ENCODE data around the gene CCL1.

CCL1 gene, protein sequence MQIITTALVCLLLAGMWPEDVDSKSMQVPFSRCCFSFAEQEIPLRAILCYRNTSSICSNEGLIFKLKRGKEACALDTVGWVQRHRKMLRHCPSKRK

DNA sequence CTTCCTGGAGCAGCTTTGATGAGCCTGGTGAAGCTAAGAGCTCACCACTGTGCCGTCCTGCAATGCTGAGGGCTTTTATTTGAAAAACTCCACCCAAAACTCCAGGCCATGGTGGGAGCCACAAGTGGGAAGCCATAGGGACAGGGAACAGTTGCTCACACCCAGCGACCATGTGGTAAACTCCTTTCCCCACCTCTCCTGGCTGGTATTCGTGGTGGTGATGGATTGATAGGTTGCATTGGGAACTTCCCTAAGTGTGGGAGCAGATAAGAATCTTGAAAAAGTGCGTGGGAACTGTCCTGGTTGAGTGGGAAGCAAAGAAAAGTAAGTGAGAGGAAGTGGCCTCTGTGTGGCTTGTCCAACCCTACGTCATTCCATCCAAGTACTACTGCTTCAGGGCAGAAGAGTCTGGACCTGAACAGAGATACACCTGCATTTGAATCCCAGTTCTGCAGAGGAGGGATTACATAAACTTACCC is at the start of gene CCL1:
Gene CCL1 (minus strand): TSS at position 51 of the 479 bp plus-strand sequence. CDS start 72 bp downstream, outside the sequence.
- no peak for DNase-seq

DNA sequence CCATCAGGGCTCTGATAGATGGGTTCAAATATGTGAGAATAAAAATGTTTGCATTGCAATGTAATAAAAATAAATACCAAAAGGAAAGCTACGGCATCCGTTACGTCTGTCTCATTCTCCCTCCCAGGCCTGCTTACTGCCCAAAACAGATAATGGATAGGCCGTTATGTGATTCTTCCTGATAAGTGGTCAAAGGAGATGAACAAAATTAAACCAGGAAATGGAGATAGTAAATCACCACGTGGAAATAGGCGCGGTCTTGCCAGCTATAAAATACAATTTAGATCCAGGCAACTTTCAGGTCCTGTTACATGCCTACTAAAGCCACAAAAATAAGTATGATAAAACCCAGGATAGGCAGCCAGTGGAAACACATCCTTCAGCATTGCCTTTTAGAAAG is 49.5 kb upstream of the CCL1 start:
- DNase-seq: no peak

DNA sequence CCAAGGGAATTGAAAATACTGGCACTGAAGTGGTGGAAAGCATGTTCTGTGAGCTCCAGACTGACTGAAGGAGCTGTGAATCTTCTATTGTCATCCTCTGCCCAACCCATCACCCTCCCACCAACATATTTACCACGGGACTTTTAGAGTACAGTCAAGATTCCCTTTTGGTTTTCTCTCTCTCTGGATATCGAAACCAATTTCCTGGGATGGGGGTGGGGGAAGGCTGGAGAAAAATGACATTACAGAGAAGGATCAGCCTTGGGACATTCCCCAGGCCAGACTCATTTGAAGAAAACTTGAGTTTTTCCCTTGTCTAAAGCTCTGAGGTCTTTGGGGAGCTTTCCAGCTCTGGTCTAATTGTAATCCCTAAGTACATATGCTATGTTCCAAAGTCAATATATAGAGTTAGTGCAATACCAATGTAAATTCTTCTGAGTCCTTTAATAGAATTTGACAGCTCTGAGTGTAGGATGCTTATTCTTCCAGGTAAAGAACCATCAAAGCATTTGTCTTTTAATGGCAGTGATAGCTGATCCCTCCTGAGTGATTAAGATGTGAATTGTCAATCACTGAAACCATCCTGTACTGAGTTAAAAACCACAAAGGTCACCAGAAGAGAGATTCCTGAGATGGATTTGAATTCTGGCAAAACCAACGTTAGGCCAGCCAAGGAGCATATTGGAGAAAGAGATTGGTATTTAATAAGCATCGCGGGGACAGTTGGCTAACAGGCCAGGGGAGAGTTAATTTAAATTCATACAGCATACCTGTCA is 48.8 kb upstream of the CCL1 start:
- DNase-seq: no peak

DNA sequence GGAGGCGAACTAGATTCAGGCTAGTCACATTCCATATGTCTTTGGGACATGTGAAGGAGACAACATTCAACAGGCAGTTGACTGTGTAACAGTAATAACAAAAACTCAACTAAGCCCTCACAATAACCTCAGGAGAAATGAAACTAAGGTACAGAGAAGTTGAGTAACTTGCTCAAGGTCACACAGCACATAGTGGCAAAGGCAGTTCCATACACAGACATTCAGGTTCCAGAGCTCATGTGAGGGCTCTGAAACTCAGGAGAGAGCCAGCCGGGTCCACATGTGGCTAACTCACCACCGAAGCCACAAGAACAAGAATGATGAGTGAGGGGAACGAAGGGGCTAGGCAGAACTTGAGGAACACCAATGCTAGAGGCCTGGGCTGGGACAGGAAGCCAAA is 46.3 kb upstream of the CCL1 start:
- DNase-seq: no peak

DNA sequence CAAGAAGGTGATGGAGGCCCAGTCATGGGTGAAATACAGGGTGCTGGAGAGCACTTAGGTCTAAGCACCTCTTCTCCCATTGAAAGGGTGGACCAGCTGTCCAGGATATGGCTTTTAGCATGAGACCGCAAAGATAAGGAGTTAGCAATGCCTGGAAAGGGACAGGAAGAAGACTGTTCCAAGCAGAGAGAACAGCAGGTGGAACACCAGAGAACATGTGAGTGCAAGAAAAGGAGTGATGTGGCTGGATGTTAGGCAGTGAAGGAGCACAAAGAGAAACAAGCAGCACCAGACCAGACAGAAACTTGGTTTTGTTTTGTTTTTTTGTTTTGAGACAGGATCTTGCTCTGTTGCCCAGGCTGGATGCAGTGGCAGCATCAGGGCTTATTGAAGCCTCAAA is 45.4 kb upstream of the CCL1 start:
- no peak for DNase-seq

- no peak for DNase-seq
These were observed 43.2 kb upstream of the CCL1 start for GRCh38 chr17:34406226-34406625.

DNA sequence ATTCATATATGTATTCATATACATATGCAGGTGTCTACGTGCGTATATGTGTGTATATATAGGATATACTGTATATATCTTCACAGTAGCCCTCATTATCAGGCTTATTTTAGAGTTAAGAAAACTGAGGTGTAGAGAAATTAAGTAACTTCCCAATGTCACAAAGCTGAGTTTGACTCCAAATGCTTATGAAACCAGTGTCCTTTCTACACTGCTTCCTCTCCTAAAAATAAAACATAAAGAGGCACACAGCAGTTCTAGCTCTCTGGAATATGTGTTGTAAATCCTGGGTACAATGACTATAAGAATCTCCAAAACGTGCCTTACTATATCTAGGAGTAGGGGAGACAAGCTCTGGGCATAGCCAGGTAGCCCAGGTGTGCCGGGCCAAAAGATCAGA is 40.0 kb upstream of the CCL1 start:
- no peak for DNase-seq

- DNase-seq: no peak
These were observed 38.1 kb upstream of the CCL1 start for GRCh38 chr17:34401165-34401564.

DNA sequence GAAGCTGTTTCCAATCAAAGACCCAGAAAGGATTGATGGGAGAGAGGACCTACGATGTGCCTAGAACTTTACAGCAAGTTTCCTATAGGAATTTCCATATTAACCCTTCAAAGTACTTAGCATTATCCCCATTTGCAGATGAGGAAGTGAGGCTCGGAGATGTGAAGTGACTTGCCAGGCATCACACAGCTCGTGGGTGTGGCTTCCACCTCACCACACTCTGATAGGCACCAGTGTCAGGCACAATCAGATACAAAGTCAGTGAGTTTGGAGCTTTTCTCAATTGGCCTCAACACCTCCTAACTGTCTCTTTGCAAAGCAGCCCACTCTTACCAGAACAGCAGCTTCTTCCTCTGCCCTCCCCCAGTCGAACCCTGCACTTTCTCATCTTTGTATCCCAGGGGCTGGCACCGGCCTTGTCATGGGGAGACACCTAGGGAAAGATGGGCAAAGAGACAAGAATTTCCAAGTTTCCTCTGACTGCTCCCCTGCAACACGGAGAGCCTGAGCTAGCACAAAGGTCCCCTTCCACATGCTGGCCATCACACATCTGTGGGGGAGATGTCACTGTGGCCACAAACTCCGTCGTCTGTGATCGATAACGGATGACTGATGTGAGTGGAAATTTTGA is 37.4 kb upstream of the CCL1 start:
- DNase-seq: no peak

DNA sequence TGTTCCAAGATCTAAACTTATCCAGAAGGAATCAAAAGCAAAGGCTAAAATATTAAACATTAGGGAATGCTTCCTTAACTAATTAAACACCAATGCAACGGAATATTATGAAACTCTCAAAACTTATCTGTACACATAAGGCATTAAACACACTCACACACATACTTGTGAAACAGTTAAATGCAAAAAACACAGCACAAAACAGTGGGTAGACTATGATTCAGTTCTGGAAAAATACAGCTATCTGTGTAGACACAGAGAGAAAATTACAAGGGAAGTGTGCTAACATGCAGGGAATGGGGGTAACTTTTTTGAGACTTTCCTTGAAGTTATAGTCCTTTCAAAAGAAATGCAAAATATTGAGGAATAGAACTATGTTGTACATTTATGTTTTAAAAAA is 36.7 kb upstream of the CCL1 start:
- DNase-seq: no peak

DNA sequence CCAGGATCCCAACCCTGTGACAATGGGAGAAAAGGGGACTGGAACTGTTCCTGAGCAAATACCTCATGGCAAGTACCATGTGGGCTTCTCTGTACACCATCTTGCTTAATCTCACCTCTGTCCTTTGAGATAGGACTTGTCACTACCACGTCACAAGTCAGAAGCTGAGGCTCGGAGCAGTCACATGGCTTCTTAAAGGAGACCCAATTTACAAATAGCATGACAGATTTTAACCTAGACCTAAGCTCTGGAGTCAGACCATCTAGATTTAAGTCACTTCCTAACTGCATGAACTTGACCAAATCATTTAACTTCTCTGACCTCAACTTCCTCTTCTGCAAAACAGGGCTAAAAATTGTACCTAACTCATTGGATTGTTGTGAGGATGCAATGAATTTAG is 36.0 kb upstream of the CCL1 start:
- DNase-seq: no peak

DNA sequence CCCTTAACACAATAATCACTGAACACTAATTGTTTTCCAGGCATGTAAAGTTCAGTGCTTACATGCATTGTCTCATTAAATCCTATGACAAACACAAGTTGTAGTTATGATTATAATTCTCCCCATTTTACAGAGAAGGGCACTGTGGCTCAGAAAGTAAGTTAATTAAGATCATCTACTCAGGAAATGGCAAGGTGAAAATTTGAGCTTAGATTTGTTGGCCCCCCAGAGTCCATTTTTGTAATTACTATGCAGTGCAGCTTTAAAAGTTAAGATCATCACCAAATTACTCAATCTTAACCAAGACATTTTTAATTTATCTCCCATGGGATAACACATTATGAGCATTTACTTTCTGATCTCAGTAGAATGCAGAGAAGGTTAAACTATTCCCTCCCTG is 34.2 kb upstream of the CCL1 start:
- DNase-seq: no peak

DNA sequence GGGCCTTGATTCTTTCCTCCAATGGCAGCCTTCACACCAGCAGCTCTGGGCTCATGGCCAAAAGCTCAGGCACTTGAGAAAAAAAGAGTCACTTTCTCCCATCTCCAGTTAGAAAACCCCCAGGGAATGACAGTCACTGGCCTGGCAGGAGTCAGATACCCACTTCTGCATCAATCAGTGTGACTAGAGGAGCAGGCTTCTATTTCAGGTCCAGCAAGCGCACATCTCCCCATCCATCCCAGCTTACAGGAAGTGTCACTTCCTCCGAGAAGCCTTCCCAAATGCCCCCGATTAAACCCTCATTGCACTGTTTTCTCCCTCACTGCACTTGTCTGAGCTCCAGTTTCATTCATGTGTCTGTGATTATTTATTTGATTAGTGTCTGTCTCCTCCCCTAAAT is 30.4 kb upstream of the CCL1 start:
- no peak for DNase-seq

DNA sequence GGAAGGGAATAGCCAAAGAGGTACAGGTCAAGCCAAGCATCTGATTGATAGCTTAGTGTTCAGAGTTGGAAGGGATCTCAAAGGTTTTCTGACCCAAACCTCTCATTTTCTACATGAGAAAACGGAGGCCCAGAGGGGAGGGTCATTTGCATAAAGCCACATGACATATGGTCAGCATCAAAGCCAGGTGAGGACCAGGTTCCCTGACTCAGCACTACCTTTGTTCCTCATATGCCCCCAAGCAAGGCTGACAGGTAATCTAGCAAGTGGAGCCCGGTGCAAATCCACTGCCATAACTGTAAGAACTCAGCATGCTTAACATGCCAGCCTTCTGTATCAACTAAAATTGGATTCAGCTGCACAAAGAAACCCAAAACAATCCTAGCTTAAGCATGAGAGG is 28.2 kb upstream of the CCL1 start:
- no peak for DNase-seq

GRCh38 chr17:34390649-34391048 is 27.6 kb upstream of the CCL1 start:
- no peak for DNase-seq

- no peak for DNase-seq
These were observed 26.2 kb upstream of the CCL1 start for GRCh38 chr17:34389126-34389750.

- no peak for DNase-seq
These were observed 24.5 kb upstream of the CCL1 start for GRCh38 chr17:34387566-34387965.

DNA sequence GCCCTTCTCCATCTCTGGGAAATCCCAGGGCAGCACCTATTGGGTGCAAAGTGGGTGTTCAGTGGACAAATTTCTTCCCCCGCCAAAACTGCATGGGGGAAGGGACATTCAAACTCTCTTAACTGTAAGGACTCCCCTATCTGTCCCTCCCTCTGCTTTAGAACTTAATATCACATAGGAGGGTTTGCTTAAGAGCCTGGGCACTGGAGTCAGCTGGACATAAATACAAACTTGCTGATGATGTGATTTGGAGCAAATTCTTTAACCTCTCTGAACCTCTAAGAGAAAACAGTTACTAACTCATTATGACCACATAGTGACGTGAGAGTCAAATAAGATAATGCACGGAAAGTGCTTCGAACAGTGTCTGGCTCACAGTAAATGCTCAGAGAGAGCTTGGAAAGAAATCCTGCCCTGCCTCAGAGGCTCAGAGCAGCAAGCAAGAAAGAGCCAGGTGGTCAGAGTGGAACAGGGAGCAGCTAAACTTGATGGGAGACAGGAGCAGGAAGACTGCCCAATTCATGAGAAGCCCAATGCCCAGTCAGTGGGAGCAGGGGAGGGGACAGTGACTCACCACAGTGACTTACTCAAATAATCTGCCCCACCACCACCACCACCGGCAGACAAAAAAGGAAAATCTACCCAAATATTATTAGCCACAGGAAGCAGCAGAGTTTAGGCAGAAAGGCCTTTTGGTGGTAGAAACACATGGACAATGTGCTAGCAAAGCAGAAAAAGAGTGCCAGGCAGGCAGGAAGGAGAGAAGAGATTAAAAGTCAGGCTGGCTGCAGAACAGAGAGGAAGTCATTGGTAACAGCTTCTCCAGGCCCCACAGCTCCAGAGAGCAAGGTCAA is 23.9 kb upstream of the CCL1 start:
- no peak for DNase-seq

- DNase-seq: no peak
These were observed 23.3 kb upstream of the CCL1 start for GRCh38 chr17:34386343-34386696.

DNA sequence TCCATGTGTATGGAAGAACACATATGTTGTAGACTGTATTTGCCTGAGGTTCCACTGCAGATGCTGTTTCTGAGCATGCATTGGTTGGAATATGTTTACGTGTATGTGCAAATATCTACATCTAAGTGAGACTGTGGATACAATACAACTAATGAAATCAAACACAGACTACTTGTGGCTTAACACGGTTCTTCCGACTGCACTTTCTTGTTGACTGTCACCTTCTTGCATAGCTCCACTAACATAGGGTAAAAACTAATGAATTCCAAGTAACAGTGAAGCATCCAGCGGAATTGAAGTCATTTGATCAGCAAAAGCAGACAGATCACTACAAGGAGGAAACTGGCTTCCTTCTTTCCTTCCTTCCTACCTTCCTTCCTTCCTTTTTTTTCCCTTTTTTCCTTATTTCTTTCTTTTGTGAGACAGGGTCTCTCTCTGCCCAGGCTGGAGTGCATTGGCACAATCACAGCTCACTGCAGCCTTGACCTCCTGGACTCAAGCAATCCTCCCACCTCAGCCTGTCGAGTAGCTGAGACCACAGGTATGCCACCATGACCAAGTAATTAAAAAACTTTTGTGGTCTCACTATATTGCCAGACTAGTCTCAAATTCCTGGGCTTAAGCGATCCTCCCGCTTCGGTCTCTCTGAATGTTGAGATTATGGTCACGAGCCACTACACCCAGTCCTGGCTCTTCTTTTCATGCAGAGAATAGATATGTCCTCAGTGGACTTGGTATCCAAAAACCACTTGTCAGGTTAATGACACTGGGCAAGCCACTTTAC is 22.0 kb upstream of the CCL1 start:
- no peak for DNase-seq

GRCh38 chr17:34384271-34384670 is 21.2 kb upstream of the CCL1 start:
- DNase-seq: no peak

DNA sequence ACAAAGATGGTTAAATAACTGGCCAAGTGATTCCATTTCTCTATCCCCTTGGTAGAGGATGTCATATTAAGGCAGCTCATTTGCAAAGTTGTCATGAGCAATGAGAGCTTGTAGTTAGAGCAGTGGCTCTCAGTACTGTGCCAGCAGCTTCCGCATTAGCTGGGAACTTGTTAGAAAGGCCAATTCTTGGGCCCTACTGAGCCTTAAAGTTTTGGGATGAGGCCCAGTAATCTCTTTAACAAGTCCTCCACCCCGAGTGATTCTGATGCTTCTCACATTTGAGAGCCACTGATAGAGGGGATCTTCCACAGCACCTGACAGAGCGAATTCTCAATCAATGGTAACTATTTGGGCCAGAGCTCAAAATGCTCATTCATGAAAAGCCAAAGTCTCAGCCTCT is 20.2 kb upstream of the CCL1 start:
- no peak for DNase-seq
